ENCODE measurements around the gene MAGEL2. TPM values are rescaled to one million over a fixed set of nuclear protein-coding genes. Genes with fewer than 3 reads are reported as not detected.

The MAGEL2 gene
- total and polyA plus RNA-seq, 2 of the 4 experiments (the other 2 are of a cell fraction), result 0.18 to 0.29 TPM

GRCh38 chr15:23646165-23647000, 1.3 kb downstream of the MAGEL2 start:
- Histone ChIP-seq H2AFZ (replicated peaks; ENCODE audit: low read length, poor library complexity) (no peak overlapping the region), H4K5ac (ENCODE audit: low read depth, low read length) (no peak overlapping the region), H3K56ac (ENCODE audit: extremely low read depth, insufficient read depth, low read length) (no peak overlapping the region), H3K36me3 (ENCODE audit: control insufficient read depth, insufficient read depth, low read length) (no peaks in the 10 kb centered on the region), H2AK5ac (ENCODE audit: low read depth, low read length) (no peak overlapping the region), H2AK9ac (replicated peaks; ENCODE audit: low read depth, low read length, poor library complexity) (no peak overlapping the region), H4K8ac (ENCODE audit: low read depth in 2 of 2, low read length in 2 of 2) (no peak overlapping the region), H3K9me1 (ENCODE audit: insufficient read depth, low read length) (no peaks in the 10 kb centered on the region), H3K4me1 (ENCODE audit: control insufficient read depth, insufficient read depth, low read length) (no peaks in the 10 kb centered on the region), H3K27ac (ENCODE audit: insufficient read depth, low read length) (no peak overlapping the region), H3K79me1 (ENCODE audit: low read depth in 1 of 2, low read length in 2 of 2) (no peaks in the 10 kb centered on the region), H3K4ac (ENCODE audit: low read depth, low read length) (no peak overlapping the region), H3K27me3 (ENCODE audit: control insufficient read depth, insufficient read depth, low read length) (no peaks in the 10 kb centered on the region), H3K4me2 (ENCODE audit: low read depth, low read length) (no peak overlapping the region), H4K20me1 (ENCODE audit: insufficient read depth, low read length) (no peaks in the 10 kb centered on the region), H3K14ac (replicated peaks; ENCODE audit: low read depth, low read length) (no peak overlapping the region), H3K23ac (ENCODE audit: low read depth, low read length) (no peak overlapping the region), H2BK20ac (ENCODE audit: low read depth, low read length) (no peak overlapping the region), H2BK120ac (ENCODE audit: low read depth, low read length) (no peak overlapping the region), H2BK15ac (ENCODE audit: low read depth, low read length) (no peak overlapping the region), H2BK5ac (ENCODE audit: low read depth, low read length, poor library complexity, severe bottlenecking) (no peak overlapping the region), H4K91ac (ENCODE audit: insufficient read depth, low read depth, low read length) (no peak overlapping the region), H3K9me3 (ENCODE audit: control insufficient read depth, insufficient read depth, low read length) (peaks cover 2% of the 10 kb centered on the region; the same call in 1 of the 2 replicates), H3K9ac (ENCODE audit: low read depth, low read length) (no peak overlapping the region), H3K18ac (ENCODE audit: low read depth, low read length) (no peak overlapping the region), H3K4me3 (ENCODE audit: insufficient read depth, low read depth, low read length) (no peak overlapping the region)
- in situ Hi-C loops (cut with MboI; ENCODE audit: low sequenced_read_pairs) (loop anchor here (10.0 kb wide), 1 partner anchor 208 kb away; no protein-coding TSS in a partner anchor), dilution Hi-C loops (cut with HindIII; ENCODE audit: low sequenced_read_pairs, unreplicated experiment) (no loop called here), intact Hi-C loops (cut with micrococcal nuclease) (loop anchor here (10.0 kb wide), 2 partner anchors 1198 to 1858 kb away; no protein-coding TSS in a partner anchor)
- no peak for ATAC-seq (ENCODE audit: low read depth)
- 95% methylated on average over 27 of the region's 51 CpGs; no CpG with 5 or more reads in 1 of the 2 experiments for WGBS, 2 experiments (ENCODE audit: extremely low coverage in 2 of 2, insufficient read length in 1 of 2)
- no peak for TF ChIP-seq NFE2L2 (IDR thresholded peaks at IDR 0.05; ENCODE audit: low read depth, low read length)
- no peak for TF ChIP-seq FOS (IDR thresholded peaks at IDR 0.05; ENCODE audit: low read depth, low read length)
- TF ChIP-seq BHLHE40 (IDR thresholded peaks at IDR 0.05; ENCODE audit: low read depth, low read length), result no peak
- TF ChIP-seq ELK1 (IDR thresholded peaks at IDR 0.05; ENCODE audit: borderline replicate concordance, low read depth, low read length), result no peak
- TF ChIP-seq RAD21 (IDR thresholded peaks at IDR 0.05; ENCODE audit: low read length), result no peak
- no peak for TF ChIP-seq POLR2A (IDR thresholded peaks at IDR 0.05; ENCODE audit: low read depth, low read length)
- no peak for TF ChIP-seq MAFK (IDR thresholded peaks at IDR 0.05; ENCODE audit: low read depth, low read length)
- no peak for TF ChIP-seq RCOR1 (IDR thresholded peaks at IDR 0.05; ENCODE audit: insufficient replicate concordance, low read length)
- no peak for TF ChIP-seq CTCF (conservative IDR thresholded peaks at IDR 0.05; ENCODE audit: low read depth, low read length)
- TF ChIP-seq MAZ (IDR thresholded peaks at IDR 0.05; ENCODE audit: borderline replicate concordance, low read depth, low read length), result no peak
- no peak for TF ChIP-seq MXI1 (IDR thresholded peaks at IDR 0.05; ENCODE audit: borderline replicate concordance, low read depth, low read length)
- TF ChIP-seq CEBPB (IDR thresholded peaks at IDR 0.05; ENCODE audit: low read depth, low read length), result no peak
- TF ChIP-seq SMC3 (IDR thresholded peaks at IDR 0.05; ENCODE audit: low read depth, low read length), result no peak
- no TSS peak for BruUV-seq (replicated peaks)
- POLR2A ChIA-PET (ENCODE audit: unreplicated experiment), result no interaction called here
- CTCF ChIA-PET, result no interaction called here
- no peak for DNase-seq
